PC-3 (cell line): ENCODE measurements around the gene NMD3. TPM values are rescaled to one million over a fixed set of nuclear protein-coding genes. Genes with fewer than 3 reads are reported as not detected.

Experiments used
- ATAC-seq: fragments of 200-7000 bp; cut with Tn5 transposase; 2 replicates; pipeline ENCODE4 v1.9.1; 2020; ENCODE audit warnings: mild to moderate bottlenecking, moderate library complexity
- BruUV-seq: library from RNA; stranded (reverse); fragments of 400-500 nt; replicated peaks from 2 replicates; lab custom pipeline; 2021; lab: Mats Ljungman, UMichigan
- CTCF ChIA-PET: fragments of 300-600 bp; sonication (Branson Sonifier 250); formaldehyde crosslinking; loops from one replicate; lab custom pipeline; 2022; ENCODE audit warnings: antibody characterized with exemption; lab: Charles Lee
- POLR2A ChIA-PET: fragments of 300-600 bp; sonication (Branson Sonifier 250); formaldehyde crosslinking; loops from one replicate; lab custom pipeline; 2022; ENCODE audit warnings: antibody characterized with exemption; ENCODE audit not compliant: unreplicated experiment; lab: Charles Lee
- DNase-seq: peaks from one replicate; pipeline ENCODE4 v3.0.0-alpha.2; 2015
- H2AFZ ChIP-seq: fragments of 300-600 bp; sonication (generic); 2 replicates; pipeline ENCODE4 v1.6.0; 2016; ENCODE audit warnings: antibody characterized with exemption, low read length
- H3F3A ChIP-seq: fragments of 300-600 bp; sonication (generic); one replicate; pipeline ENCODE4 v1.6.0; 2017; ENCODE audit warnings: antibody characterized with exemption, low read length, control low read depth, mild to moderate bottlenecking; ENCODE audit not compliant: unreplicated experiment
- H3K27ac ChIP-seq: fragments of 300-600 bp; sonication (generic); 2 replicates; pipeline ENCODE4 v1.5.1; 2016; ENCODE audit warnings: mild to moderate bottlenecking, low read length
- H3K27me3 ChIP-seq: fragments of 300-600 bp; sonication (generic); 2 replicates; pipeline ENCODE4 v1.6.1; 2016; ENCODE audit warnings: low read length, mixed read lengths
- H3K36me3 ChIP-seq: fragments of 300-600 bp; sonication (generic); 2 replicates; pipeline ENCODE4 v1.6.1; 2016; ENCODE audit warnings: low read depth, mixed run types, low read length, mixed read lengths
- H3K4me1 ChIP-seq: fragments of 300-600 bp; sonication (generic); 2 replicates; pipeline ENCODE4 v1.5.1; 2016; ENCODE audit warnings: low read length; ENCODE audit not compliant: insufficient read depth
- H3K4me2 ChIP-seq: fragments of 300-600 bp; sonication (generic); 2 replicates; pipeline ENCODE4 v1.6.0; 2016; ENCODE audit warnings: low read length
- H3K4me3 ChIP-seq: fragments of 300-600 bp; sonication (generic); 2 replicates; pipeline ENCODE4 v1.5.1; 2016; ENCODE audit warnings: mild to moderate bottlenecking, low read length, mixed read lengths
- H3K79me2 ChIP-seq: fragments of 300-600 bp; sonication (generic); 2 replicates; pipeline ENCODE4 v1.6.1; 2017; ENCODE audit warnings: low read length, mixed read lengths
- H3K9ac ChIP-seq: fragments of 300-600 bp; sonication (generic); 2 replicates; pipeline ENCODE4 v1.6.0; 2016; ENCODE audit warnings: mild to moderate bottlenecking, low read length
- H3K9me2 ChIP-seq: fragments of 300-600 bp; sonication (generic); replicated peaks from 2 replicates; pipeline ENCODE4 v1.6.1; 2016; ENCODE audit warnings: mixed run types, low read length, mixed read lengths
- H3K9me3 ChIP-seq: fragments of 300-600 bp; sonication (generic); 2 replicates; pipeline ENCODE4 v1.6.1; 2016; ENCODE audit warnings: low read length, mixed read lengths
- H4K20me1 ChIP-seq: fragments of 300-600 bp; sonication (generic); 2 replicates; pipeline ENCODE4 v1.6.1; 2016; ENCODE audit warnings: low read length, mixed read lengths
- CTCF ChIP-seq: fragments of 300-600 bp; sonication (generic); conservative IDR thresholded peaks from 2 replicates; pipeline ENCODE4 v1.5.1; 2017; ENCODE audit warnings: antibody characterized with exemption, low read depth, mild to moderate bottlenecking, low read length
- EZH2 ChIP-seq: fragments of 300-600 bp; sonication (generic); IDR thresholded peaks from one replicate; pipeline ENCODE4 v1.6.1; 2017; ENCODE audit warnings: antibody characterized with exemption, mild to moderate bottlenecking, low read length; ENCODE audit not compliant: unreplicated experiment
- EZH2phosphoT487 ChIP-seq: fragments of 300-600 bp; sonication (generic); IDR thresholded peaks from 2 replicates; pipeline ENCODE4 v1.6.1; 2018; ENCODE audit warnings: mild to moderate bottlenecking, antibody characterized with exemption, low read length, borderline replicate concordance
- intact Hi-C: fragments of 100-400 bp; cut with micrococcal nuclease; formaldehyde crosslinking; loops from 2 replicates; pipeline ENCODE4 v1.9.0; 2023
- total RNA-seq: library from RNA; depleted of rRNA; stranded (reverse); fragments of >200 nt; gene quantifications from 2 replicates; pipeline ENCODE4 v1.2.3, GENCODE V29; 2014

Gene NMD3
- total RNA-seq, 1 experiment from 2014 or later: 72.6 TPM

GRCh38 chr3:161233557-161233956, 12.4 kb downstream of the NMD3 start:
- Histone ChIP-seq H3K4me3 (no peak overlapping the region), H3F3A (no peaks in the 10 kb centered on the region), H3K27me3 (no peaks in the 10 kb centered on the region), H2AFZ (no peak overlapping the region), H3K9ac (no peak overlapping the region), H3K27ac (no peak overlapping the region), H3K4me1 (no peaks in the 10 kb centered on the region), H3K79me2 (peaks cover 62% of the 10 kb centered on the region), H3K9me2 (no peaks in the 10 kb centered on the region), H4K20me1 (peaks cover 7% of the 10 kb centered on the region; the same call in 1 of the 2 replicates), H3K4me2 (no peak overlapping the region), H3K9me3 (no peaks in the 10 kb centered on the region), H3K36me3 (peaks cover 79% of the 10 kb centered on the region)
- CTCF ChIA-PET: no interaction called here
- POLR2A ChIA-PET: no interaction called here
- DNase-seq (no peak), ATAC-seq (no peak)
- no peak for TF ChIP-seq CTCF
- TF ChIP-seq EZH2phosphoT487: no peak
- TF ChIP-seq EZH2: no peak
- intact Hi-C loops: loop anchor here (2.0 kb wide), 1 partner anchor 13 kb away; no protein-coding TSS in a partner anchor
- no TSS peak for BruUV-seq

- Histone ChIP-seq H3K4me3 (no peak overlapping the region), H3F3A (no peaks in the 10 kb centered on the region), H3K27ac (no peak overlapping the region), H3K79me2 (peaks cover 42% of the 10 kb centered on the region), H2AFZ (no peak overlapping the region), H3K4me2 (no peak overlapping the region), H3K9me2 (no peaks in the 10 kb centered on the region), H3K4me1 (no peaks in the 10 kb centered on the region), H3K27me3 (no peaks in the 10 kb centered on the region), H3K36me3 (peaks cover 77% of the 10 kb centered on the region), H4K20me1 (no peaks in the 10 kb centered on the region), H3K9ac (no peak overlapping the region), H3K9me3 (no peaks in the 10 kb centered on the region)
- ATAC-seq (no peak), DNase-seq (no peak)
- BruUV-seq: no TSS peak
- TF ChIP-seq CTCF (no peak), EZH2phosphoT487 (no peak), EZH2 (no peak)
- ChIA-PET CTCF (no interaction called here), POLR2A (no interaction called here)
- intact Hi-C loops: no loop called here
Observed at GRCh38 chr3:161236240-161236639, 15.1 kb downstream of the NMD3 start.

GRCh38 chr3:161239700-161240099, 18.6 kb downstream of the NMD3 start:
- no peaks in the 10 kb centered on the region for H3K4me1 ChIP-seq
- BruUV-seq: no TSS peak
- H3K4me3 ChIP-seq: no peak overlapping the region
- TF ChIP-seq EZH2phosphoT487 (no peak), EZH2 (no peak), CTCF (no peak)
- H3K9me3 ChIP-seq: no peaks in the 10 kb centered on the region
- no peak overlapping the region for H3K27ac ChIP-seq
- intact Hi-C loops: no loop called here
- ChIA-PET CTCF (no interaction called here), POLR2A (interaction anchor here (0.6 kb wide), 1 partner anchor 1476 kb away, joined by 12 read pairs; no protein-coding TSS in a partner anchor)
- no peaks in the 10 kb centered on the region for H3K9me2 ChIP-seq
- H3K9ac ChIP-seq: no peak overlapping the region
- no peak for DNase-seq
- H2AFZ ChIP-seq: no peak overlapping the region
- H3K79me2 ChIP-seq: peaks cover 24% of the 10 kb centered on the region
- no peaks in the 10 kb centered on the region for H3F3A ChIP-seq
- ATAC-seq: no peak
- no peak overlapping the region for H3K4me2 ChIP-seq
- no peaks in the 10 kb centered on the region for H3K27me3 ChIP-seq
- peaks cover 84% of the 10 kb centered on the region for H3K36me3 ChIP-seq
- no peaks in the 10 kb centered on the region for H4K20me1 ChIP-seq
